ENCODE results near the gene TRIP11. TPM values are rescaled to one million over a fixed set of nuclear protein-coding genes. Genes with fewer than 3 reads are reported as not detected.

TRIP11 gene
- total and polyA plus RNA-seq, 2 experiments from 2014 or later, result 24.9 to 52.2 TPM

DNA sequence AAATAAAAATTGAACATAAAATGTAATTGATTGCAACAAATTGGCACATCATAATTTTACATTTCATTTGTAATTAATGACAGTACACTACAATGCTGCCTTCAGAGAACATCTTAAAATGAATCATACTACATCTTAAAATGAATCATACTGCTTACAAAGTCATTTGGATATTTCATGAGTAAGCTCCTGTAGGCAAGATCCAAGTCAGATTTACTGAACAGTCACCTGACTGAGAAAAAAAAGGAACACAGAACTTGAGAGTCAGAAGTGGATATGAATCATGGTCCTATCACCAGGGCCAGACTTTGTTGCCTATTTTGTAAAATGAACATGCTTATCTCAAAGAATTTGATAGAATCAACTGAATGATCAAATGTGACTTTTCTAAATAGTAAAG lies 59.7 kb downstream of the TRIP11 start (continued):
- TF ChIP-seq, protein P1, sequence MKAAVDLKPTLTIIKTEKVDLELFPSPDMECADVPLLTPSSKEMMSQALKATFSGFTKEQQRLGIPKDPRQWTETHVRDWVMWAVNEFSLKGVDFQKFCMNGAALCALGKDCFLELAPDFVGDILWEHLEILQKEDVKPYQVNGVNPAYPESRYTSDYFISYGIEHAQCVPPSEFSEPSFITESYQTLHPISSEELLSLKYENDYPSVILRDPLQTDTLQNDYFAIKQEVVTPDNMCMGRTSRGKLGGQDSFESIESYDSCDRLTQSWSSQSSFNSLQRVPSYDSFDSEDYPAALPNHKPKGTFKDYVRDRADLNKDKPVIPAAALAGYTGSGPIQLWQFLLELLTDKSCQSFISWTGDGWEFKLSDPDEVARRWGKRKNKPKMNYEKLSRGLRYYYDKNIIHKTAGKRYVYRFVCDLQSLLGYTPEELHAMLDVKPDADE (IDR thresholded peaks at IDR 0.05), result no peak
- TF ChIP-seq EZH2 (IDR thresholded peaks at IDR 0.05; ENCODE audit: low read depth, unreplicated experiment), result no peak
- no peak for TF ChIP-seq CREB1 (CRISPR knock-in tag; IDR thresholded peaks at IDR 0.05; ENCODE audit: low read depth)
- TF ChIP-seq, protein P2, sequence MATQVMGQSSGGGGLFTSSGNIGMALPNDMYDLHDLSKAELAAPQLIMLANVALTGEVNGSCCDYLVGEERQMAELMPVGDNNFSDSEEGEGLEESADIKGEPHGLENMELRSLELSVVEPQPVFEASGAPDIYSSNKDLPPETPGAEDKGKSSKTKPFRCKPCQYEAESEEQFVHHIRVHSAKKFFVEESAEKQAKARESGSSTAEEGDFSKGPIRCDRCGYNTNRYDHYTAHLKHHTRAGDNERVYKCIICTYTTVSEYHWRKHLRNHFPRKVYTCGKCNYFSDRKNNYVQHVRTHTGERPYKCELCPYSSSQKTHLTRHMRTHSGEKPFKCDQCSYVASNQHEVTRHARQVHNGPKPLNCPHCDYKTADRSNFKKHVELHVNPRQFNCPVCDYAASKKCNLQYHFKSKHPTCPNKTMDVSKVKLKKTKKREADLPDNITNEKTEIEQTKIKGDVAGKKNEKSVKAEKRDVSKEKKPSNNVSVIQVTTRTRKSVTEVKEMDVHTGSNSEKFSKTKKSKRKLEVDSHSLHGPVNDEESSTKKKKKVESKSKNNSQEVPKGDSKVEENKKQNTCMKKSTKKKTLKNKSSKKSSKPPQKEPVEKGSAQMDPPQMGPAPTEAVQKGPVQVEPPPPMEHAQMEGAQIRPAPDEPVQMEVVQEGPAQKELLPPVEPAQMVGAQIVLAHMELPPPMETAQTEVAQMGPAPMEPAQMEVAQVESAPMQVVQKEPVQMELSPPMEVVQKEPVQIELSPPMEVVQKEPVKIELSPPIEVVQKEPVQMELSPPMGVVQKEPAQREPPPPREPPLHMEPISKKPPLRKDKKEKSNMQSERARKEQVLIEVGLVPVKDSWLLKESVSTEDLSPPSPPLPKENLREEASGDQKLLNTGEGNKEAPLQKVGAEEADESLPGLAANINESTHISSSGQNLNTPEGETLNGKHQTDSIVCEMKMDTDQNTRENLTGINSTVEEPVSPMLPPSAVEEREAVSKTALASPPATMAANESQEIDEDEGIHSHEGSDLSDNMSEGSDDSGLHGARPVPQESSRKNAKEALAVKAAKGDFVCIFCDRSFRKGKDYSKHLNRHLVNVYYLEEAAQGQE (IDR thresholded peaks at IDR 0.05; ENCODE audit: unreplicated experiment), result no peak
- TF ChIP-seq STAT1 (IDR thresholded peaks at IDR 0.05; ENCODE audit: unreplicated experiment), result no peak
- no peak for TF ChIP-seq NANOG (IDR thresholded peaks at IDR 0.05; ENCODE audit: borderline replicate concordance)
- TF ChIP-seq, protein P3, sequence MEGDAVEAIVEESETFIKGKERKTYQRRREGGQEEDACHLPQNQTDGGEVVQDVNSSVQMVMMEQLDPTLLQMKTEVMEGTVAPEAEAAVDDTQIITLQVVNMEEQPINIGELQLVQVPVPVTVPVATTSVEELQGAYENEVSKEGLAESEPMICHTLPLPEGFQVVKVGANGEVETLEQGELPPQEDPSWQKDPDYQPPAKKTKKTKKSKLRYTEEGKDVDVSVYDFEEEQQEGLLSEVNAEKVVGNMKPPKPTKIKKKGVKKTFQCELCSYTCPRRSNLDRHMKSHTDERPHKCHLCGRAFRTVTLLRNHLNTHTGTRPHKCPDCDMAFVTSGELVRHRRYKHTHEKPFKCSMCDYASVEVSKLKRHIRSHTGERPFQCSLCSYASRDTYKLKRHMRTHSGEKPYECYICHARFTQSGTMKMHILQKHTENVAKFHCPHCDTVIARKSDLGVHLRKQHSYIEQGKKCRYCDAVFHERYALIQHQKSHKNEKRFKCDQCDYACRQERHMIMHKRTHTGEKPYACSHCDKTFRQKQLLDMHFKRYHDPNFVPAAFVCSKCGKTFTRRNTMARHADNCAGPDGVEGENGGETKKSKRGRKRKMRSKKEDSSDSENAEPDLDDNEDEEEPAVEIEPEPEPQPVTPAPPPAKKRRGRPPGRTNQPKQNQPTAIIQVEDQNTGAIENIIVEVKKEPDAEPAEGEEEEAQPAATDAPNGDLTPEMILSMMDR (conservative IDR thresholded peaks at IDR 0.05; ENCODE audit: low read depth in 2 of 2), result no peak
- no peak for TF ChIP-seq EZH2phosphoT487 (IDR thresholded peaks at IDR 0.05; ENCODE audit: unreplicated experiment)
- no peak for TF ChIP-seq ZNF331 (CRISPR knock-in tag; IDR thresholded peaks at IDR 0.05; ENCODE audit: low read depth)

DNA sequence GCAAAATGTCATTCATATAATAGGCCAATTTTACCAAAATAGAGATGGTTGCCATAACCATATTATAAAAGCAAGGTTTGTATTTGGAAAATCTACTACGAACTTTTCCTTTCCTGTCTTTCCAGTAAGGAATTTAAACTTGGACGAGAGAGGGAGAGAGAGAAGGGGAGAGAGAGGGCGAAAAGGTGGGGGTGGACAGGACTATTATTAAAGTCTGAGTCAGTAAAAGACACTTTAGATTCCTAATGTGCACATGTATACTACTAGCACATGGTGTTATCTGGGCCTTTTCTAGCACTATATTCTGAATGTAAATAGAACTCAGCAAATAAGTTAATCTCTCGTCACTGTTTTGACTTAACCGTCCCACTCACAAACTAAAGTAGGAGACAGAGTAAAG lies 62.0 kb downstream of the TRIP11 start:
- peaks cover 12% of the 10 kb centered on the region; the same call in 2 of the 3 replicates for H3K36me3 Mint-ChIP-seq (ENCODE audit: low read depth)
- Histone ChIP-seq H3K79me2 (replicated peaks; ENCODE audit: insufficient read depth) (no peaks in the 10 kb centered on the region), H3K9me2 (ENCODE audit: insufficient read depth) (no peaks in the 10 kb centered on the region), H3F3A (replicated peaks; ENCODE audit: low read depth) (no peaks in the 10 kb centered on the region), H3K36me3 (ENCODE audit: insufficient read depth) (no peaks in the 10 kb centered on the region; the same call in 1 of the 2 replicates), H3K4me2 (no peak overlapping the region), H3K4me1 (ENCODE audit: insufficient read depth) (no peaks in the 10 kb centered on the region), H3K27ac (ENCODE audit: low read depth) (no peak overlapping the region), H2AFZ (no peak overlapping the region), H3K27me3 (ENCODE audit: insufficient read depth) (no peaks in the 10 kb centered on the region), H4K20me1 (replicated peaks; ENCODE audit: insufficient read depth) (no peaks in the 10 kb centered on the region), H3K4me3 (no peak overlapping the region)
- no peak for DNase-seq (ENCODE audit: low spot score)
- no peaks in the 10 kb centered on the region for H3K4me1 Mint-ChIP-seq
- no peak overlapping the region for H3K4me3 Mint-ChIP-seq
- no peaks in the 10 kb centered on the region for H3K9me3 Mint-ChIP-seq
- no peaks in the 10 kb centered on the region for H3K27me3 Mint-ChIP-seq (ENCODE audit: insufficient read depth, low read depth, poor library complexity)
- no peak overlapping the region for H3K27ac Mint-ChIP-seq
- ATAC-seq, result no peak
- TF ChIP-seq ZNF331 (CRISPR knock-in tag; IDR thresholded peaks at IDR 0.05; ENCODE audit: low read depth), result no peak
- no peak for TF ChIP-seq ZNF114 (CRISPR knock-in tag; IDR thresholded peaks at IDR 0.05)
- TF ChIP-seq NANOG (IDR thresholded peaks at IDR 0.05; ENCODE audit: borderline replicate concordance), result no peak
- TF ChIP-seq, protein P3 (conservative IDR thresholded peaks at IDR 0.05; ENCODE audit: low read depth in 2 of 2), result no peak
- TF ChIP-seq JUNB (IDR thresholded peaks at IDR 0.05; ENCODE audit: unreplicated experiment), result no peak
- TF ChIP-seq, protein P2 (IDR thresholded peaks at IDR 0.05; ENCODE audit: unreplicated experiment), result no peak

All from GM23338 (cell line).